Ovary (tissue), 3 donors: ENCODE results near the gene MAP2K5.

Source experiments
- POLR2A ChIP-seq: fragments of 450-650 bp; IDR thresholded peaks from one replicate; pipeline ENCODE4 v1.6.1; 2017; ENCODE audit warnings: antibody characterized with exemption, mild to moderate bottlenecking, moderate library complexity
- TF ChIP-seq, protein P1 (sequence below), 3 donors: fragments of 450-650 bp in 2 of 3; fragments of 200-600 bp in 1 of 3; IDR thresholded peaks; one replicate each; pipeline versions ENCODE4 v1.5.1 to v1.8.0; 2016 to 2022; ENCODE audit warnings: antibody characterized with exemption in 3 of 3, mild to moderate bottlenecking in 1 of 3
- donor health status: DM: no; HTN: no; CAD: no.

DNA sequence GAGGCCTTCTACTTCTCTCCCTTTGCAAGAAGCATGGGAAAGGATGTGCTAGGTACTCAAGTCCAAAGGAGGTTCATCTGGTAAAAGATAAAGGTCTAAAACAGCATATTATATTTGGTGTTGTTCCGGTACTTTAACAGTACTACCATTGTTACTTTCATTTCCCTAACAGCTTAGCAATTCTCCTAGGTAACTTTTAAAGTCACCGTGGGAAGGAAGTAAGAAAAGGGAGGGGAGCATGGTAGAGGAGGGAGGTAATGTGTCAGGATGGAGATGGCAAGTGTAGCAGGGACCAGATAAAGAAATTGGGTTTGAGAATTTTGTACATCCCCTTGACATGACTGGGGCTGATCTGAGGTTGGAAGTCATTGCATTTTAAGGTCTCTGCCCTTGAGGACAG lies 193.4 kb downstream of the MAP2K5 start:
- no peak for TF ChIP-seq POLR2A
- TF ChIP-seq, protein P1, sequence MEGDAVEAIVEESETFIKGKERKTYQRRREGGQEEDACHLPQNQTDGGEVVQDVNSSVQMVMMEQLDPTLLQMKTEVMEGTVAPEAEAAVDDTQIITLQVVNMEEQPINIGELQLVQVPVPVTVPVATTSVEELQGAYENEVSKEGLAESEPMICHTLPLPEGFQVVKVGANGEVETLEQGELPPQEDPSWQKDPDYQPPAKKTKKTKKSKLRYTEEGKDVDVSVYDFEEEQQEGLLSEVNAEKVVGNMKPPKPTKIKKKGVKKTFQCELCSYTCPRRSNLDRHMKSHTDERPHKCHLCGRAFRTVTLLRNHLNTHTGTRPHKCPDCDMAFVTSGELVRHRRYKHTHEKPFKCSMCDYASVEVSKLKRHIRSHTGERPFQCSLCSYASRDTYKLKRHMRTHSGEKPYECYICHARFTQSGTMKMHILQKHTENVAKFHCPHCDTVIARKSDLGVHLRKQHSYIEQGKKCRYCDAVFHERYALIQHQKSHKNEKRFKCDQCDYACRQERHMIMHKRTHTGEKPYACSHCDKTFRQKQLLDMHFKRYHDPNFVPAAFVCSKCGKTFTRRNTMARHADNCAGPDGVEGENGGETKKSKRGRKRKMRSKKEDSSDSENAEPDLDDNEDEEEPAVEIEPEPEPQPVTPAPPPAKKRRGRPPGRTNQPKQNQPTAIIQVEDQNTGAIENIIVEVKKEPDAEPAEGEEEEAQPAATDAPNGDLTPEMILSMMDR (IDR thresholded peaks at IDR 0.05) = no peak
